ENCODE measurements around the gene SLC39A11.

The SLC39A11 gene

GRCh38 chr17:72602517-72603419 is 489.7 kb downstream of the SLC39A11 start:
- DNase-seq: no peak

GRCh38 chr17:72600934-72601333 is 491.6 kb downstream of the SLC39A11 start:
- no peak for DNase-seq

GRCh38 chr17:72599891-72600290 is 492.6 kb downstream of the SLC39A11 start:
- DNase-seq: no peak

- DNase-seq: no peak
Observed at GRCh38 chr17:72598695-72599094, 493.8 kb downstream of the SLC39A11 start.

- DNase-seq: no peak
Observed at GRCh38 chr17:72597354-72598087, 495.0 kb downstream of the SLC39A11 start.

Measured in NCI-H524 treated with DMSO at 0.1 percent for 48 hours (cell line).